ENCODE measurements around the gene WWC1.
"Not testable (repeated sequence)": the region's sequence is repeated elsewhere in the genome, so short reads cannot be mapped to it uniquely, and the experiment has no call there.

The WWC1 gene

DNA sequence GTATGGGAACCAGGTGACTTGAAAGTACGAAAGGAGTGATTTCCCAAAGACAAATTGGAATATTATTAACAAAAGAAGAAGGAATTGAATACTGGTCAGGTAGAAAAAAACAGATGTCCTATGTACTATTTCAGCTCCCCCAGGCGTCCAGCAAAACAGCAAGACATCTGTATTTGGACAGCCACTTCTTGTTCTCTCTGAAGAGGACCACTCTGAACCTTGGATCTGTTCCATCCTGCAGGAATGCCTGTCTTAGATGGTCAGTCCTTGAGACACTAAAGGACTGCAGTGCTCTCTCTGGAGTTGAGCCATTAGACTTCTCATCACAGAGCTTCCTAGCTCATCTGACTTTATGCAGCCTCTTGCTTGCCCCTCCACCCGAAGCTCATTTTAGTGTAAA, 120.4 kb downstream of the WWC1 start:
- DNase-seq (ENCODE audit: low read depth) = no peak

DNA sequence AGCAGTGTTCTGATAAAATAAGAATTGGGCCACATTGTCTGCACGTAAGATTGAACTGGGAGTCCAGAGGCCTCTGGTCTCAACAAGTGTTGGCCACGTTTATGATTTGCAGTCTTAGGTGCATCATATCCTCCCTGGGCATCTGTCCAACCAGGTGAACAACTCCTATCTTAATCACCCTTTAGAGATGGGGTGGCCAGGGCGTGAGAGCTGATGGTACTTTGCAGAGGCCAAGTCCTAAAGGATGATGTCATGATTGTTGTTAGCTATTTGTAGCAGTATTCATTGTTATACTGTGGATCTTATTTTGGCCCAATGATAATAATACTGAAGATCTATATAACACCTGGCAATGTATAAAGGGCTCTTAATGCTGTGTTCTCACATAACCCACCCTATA, 121.6 kb downstream of the WWC1 start:
- no peak for DNase-seq (ENCODE audit: low read depth)

DNA sequence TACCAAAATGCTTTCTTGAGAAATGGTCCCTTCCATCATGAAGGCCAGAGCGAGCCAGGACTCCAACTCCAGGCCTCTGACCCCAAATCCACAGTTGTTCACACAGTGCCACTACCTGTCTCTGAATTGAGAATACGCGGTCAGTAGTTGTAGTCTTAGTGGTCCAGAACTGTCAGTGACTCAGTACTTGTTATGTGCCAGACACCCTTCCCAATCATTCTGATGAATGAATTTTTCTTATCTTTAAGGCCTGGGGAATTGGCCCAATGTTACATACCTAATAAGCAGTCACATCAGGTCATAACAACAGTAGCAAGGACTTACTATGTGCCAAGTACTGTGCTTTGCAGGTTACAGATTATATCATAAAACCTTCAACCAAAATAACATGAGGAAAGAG, 122.2 kb downstream of the WWC1 start:
- DNase-seq (ENCODE audit: low read depth) = no peak

DNA sequence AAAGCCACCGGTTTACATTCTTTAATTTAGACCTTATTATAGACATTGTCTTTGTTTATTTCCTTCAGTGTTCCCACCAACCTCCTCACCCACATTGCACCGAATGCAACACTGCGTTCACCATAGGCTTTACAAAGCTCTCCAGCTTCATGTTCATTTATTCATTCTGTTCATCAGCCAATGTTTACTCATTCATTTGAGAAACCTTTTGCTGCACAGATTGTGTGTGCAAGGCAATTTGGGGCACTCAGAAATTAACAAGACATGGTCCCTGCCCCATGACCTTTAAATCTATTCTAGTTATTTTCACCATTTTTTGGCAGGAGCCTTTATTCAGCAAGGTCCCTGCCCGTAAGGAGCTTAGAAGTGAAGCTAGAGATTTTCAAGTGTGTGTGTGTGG, 124.0 kb downstream of the WWC1 start:
- no peak for DNase-seq (ENCODE audit: low read depth)

DNA sequence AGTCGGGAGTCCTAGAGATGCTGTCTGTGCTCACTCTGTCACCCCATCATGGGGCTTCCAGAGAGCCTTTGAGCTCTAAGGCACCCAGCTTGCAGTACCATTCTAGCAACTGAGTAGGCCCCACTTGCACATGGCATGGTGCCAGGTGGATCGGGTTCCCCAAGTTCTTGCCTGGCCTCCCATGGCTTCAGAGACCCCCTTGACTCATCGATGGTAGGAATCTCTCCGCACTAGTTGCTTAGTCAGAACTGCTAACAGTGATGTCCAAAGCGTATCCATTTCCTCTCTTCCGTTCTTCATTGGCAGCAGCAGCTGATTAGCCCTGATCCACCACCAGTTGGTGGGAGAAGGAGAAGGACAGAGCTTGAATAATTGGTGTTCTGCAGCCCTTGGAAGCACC, 124.5 kb downstream of the WWC1 start:
- no peak for DNase-seq (ENCODE audit: low read depth)

DNA sequence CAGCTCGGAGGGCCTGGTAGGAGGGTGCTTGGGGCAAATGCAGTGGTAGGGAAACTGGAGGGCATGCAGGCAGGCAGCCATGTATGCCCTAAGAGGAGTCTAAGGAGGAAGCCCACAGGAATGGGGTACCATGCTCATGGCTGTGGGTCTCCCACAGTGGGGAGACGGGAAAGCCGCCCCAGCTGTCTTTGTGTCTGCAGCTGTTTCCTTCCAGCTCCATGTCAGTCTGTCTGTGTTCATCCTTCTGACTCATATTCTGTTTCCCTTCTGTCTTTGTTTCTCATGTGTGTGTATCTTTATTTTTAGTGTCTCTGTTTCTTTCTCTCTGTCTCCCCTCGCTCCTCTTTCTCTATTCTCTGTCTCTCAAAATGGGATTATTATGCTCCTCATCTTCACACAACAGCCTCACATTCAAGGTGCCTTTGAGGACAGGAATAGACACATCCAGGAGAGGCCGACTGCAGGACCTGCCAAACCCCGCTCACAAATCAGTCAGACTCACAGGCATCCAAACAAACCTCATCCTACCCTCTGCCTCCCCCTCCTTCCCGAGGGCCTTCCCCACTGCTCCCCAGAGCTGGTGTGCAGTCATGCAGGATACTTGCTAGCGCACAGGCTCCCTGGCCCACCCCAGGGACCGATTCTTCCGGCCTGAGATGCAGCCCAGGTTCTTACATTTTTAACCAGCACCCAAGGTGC, 126.4 kb downstream of the WWC1 start:
- no peak for DNase-seq (ENCODE audit: low read depth)

DNA sequence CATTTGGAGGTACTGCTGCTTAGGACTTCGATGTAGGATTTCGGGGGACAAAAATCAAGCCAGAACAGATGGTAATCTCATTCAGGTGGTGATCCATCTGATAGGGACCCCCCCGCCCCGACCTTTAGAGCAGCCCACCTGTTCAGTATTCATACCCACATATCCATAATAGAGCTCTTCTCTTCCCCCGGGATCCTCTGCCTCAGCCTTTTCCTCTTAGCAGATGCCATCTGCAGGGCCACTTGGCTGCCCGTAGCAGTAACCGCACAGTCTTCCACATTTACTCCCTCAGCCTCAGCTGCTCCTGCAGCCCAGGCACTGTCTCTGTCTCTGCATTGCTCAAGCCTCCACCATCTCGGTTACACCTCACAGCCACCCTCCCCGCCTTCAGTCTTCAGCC, 129.0 kb downstream of the WWC1 start:
- no peak for DNase-seq (ENCODE audit: low read depth)

DNA sequence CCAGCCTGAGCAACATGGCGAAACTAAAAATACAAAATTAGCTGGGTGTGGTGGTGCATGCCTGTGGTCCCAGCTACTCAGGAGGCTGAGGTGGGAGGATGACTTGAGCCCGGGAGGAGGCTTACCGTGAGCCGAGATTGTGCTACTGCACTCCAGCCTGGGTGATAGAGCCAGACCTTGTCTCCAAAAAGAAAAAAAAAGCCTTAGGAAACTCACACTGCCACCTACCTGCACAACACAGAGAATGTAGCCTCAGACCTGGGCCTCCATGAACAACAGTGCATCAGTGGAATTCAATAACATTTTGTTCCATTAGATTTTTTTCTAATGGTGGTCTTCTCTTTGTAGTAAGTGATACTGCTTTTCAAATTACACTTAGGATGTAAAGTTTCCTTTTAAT, 131.0 kb downstream of the WWC1 start:
- DNase-seq (ENCODE audit: low read depth) = no peak

DNA sequence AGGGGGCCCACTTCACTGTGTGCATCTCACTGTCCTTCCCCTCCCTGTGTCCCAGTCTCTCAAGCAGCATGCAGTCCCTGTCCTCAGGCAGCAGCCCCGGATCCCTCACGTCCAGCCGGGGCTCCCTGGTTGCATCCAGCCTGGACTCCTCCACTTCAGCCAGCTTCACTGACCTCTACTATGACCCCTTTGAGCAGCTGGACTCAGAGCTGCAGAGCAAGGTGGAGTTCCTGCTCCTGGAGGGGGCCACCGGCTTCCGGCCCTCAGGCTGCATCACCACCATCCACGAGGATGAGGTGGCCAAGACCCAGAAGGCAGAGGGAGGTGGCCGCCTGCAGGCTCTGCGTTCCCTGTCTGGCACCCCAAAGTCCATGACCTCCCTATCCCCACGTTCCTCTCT, 132.0 kb downstream of the WWC1 start:
- DNase-seq (ENCODE audit: low read depth) = no peak

DNA sequence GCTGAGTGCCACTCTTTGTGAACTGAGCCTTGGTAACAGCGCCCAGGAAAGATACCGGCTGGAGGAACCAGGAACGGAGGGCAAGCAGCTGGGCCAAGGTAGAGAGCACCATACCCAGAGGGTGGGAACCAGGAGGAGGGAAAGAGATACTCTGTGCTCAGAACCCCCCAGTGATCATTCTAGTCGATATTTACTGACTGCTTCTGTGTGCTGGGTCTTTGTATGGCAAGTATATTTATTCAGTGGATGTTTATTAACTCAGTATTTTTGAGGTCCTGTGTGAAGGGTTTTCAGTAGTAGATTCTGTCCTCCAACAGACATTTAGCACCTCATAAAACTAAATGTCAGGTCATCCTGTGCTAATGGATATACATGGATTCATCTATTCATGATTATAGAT, 132.5 kb downstream of the WWC1 start:
- DNase-seq (ENCODE audit: low read depth) = no peak

DNA sequence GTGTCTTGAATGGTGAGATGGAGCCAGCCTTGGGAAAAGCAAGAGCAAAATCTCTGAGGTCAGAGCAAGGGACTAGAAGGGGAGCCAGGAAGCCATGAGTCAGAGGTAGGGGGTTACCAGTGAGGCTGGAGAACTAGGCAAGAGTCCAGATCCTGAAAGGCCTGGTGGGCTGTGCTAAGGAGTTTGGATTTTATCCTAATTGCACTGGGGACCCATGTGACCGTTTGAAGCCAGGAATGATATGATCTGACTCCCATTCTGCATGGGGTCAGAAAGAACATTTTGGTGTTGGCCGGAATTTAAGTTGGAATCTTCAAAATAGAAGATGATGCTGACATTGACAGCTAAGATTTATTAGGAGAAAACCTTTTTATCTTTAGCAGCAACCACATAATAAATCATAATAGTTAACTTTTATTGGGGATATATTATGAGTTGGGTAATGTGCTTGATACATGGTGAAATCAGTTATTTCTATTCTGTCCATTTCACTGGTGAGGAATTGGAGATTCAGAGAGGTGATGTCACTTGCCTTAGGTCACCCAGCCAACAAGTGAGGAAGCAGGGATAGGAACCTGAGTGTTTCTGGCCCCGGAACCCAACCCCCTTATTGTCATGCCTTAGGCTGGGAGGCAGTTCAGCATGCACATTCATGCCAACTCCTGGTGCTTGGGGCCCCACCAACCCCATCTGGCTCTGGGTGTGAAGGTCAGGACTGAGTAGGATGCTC, 133.3 kb downstream of the WWC1 start:
- no peak for DNase-seq (ENCODE audit: low read depth)

DNA sequence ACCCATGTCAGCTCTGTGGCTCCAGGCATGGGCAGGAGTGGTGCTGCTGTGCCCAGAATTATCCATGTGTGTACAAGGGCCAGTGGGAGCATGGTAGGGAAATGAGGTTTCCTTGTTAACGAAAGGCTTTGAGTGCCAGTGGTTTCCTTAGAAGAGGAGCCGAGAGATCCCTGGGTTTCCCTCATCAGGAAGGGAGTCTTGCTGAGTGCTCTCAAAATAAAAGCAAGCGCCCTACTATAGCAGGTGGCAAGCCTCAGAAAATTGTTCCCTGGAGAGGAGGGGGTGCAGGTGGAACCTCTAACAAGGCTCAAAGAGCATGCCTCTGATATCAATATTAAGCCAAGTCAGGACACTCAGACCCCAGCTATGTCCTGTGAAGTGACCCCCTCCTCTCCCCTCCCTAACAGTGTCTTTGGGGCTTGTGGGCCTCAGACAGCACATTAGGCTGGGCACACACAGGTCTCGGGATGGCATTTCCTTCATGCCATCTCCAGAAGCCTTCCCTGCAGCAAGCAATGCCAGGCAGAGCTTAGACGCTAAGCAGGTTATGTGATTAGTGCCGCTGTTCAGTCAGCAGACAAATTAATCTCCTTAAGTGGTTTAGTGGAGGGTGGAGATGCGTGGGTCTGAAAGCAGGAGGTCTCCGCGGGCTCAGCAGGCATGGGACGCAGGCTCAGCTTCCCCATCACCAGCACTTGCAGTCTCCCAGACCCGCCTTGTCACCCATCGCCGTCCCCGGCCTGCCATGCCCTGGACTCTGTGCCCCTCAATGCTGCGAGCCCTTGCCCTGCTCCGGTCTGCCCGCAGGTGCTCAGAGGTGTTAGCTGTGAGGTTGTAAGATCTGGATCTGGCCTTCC, 134.8 kb downstream of the WWC1 start:
- DNase-seq (ENCODE audit: low read depth) = no peak

DNA sequence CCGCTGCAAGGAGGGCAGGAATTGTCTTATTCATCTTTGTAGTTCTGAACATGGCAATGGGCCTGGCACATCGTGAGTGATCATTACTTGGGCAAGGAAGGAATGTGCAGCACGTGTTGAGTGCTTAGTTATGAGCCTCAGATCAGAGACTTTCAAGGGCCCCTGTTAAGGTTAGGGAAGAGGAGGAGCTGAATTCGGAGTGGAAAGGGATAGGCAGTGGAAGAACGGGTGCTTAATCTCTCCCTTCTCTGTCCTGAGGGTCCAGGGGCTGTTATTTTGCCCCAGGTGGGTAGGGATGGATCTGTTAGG, 135.4 kb downstream of the WWC1 start:
- no peak for DNase-seq (ENCODE audit: low read depth)

DNA sequence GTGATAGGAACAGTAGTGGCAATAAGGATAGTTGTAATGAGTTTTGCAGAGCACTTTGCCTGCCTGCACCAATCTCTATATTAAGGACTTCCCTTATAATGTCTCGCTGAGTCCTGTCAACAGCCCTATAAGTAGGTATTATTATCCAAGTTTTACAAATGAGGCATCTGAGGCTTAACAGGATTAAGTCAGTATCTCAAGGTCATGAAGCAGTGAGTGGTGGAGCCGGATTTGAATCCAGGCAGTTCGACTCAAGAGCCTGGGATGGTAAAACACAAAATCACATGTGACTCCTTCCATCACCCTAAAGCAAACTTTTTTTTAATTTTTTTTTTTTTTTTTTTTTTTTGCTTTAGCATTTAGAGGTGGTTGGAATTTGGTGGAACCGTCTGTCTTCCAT, 135.8 kb downstream of the WWC1 start:
- DNase-seq (ENCODE audit: low read depth) = no peak

DNA sequence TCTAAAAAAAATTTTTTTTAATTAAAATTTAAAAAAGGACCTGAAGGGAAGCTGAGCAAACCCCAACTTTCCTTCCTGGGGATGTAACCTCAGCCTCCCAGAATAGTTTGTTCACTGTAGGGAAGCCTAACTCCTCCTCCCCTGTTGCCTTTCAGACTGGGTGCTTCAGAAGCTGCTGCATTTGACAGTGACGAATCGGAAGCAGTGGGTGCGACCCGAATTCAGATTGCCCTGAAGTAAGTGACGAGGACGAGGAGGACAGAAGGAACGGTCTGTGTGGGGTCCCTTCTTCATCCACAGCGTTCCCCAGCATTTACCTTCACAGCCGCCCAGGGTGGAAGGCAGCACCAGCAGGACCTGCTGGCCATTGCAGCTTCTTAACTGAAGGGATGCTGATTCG, 137.1 kb downstream of the WWC1 start:
- DNase-seq (ENCODE audit: low read depth) = no peak

DNA sequence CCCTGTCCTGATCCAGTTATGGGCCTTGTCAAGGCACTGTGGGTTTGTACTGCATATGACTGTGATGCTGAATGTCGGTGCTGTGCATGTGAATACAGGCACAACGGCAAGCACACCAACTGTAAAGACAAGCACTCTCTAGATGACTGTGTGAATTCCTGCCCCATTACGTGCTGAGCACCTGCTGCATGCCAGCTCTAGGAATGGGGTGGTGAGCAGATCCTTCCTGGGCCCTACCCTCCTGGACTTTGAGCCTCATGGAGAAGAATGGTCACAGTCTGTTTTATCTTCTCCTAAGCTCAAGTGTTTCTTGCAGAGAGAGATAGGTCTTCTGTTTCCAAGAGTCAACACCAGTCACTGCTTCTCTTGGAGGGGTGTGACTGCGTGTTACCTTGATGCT, 138.9 kb downstream of the WWC1 start:
- no peak for DNase-seq (ENCODE audit: low read depth)

DNA sequence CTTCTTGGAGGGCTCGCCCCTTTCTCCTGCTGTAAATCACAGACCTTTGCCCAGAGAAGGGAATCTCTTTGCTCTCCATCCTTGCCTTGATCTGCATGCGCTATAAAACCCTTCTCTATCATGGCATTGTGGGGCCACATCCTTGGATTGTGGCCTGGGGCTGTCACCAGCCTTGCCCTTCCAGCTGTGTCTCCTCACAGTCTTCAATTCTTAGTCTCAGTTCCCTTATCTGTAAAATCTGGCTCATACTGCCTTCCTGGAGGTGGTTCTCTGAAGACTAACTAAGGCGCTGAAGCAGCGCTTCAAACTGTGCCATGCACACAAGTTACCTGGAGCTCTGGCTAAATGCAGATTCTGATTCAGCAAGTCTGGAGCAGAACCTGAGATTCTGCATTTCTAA, 141.5 kb downstream of the WWC1 start:
- DNase-seq (ENCODE audit: low read depth) = no peak

DNA sequence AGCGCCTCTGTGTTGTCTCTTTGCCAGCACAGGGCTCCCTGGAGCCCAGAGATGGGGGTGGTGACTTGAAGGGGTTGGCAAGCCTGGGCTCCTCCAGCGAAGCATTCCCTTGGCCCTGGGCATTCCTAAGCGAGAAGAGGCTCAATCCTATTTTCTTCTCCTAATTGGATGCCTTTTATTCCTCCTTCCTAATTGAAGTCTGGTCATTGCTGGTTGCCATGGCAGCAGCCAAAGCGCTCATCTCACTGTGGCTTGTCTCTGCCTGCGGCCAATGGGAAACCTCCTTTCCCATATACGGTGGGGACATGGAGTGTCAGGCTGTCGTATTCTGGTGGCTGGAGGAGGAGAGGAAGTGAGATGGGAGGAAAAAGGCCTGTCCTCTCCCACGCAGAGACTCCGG, 142.6 kb downstream of the WWC1 start:
- no peak for DNase-seq (ENCODE audit: low read depth)

DNA sequence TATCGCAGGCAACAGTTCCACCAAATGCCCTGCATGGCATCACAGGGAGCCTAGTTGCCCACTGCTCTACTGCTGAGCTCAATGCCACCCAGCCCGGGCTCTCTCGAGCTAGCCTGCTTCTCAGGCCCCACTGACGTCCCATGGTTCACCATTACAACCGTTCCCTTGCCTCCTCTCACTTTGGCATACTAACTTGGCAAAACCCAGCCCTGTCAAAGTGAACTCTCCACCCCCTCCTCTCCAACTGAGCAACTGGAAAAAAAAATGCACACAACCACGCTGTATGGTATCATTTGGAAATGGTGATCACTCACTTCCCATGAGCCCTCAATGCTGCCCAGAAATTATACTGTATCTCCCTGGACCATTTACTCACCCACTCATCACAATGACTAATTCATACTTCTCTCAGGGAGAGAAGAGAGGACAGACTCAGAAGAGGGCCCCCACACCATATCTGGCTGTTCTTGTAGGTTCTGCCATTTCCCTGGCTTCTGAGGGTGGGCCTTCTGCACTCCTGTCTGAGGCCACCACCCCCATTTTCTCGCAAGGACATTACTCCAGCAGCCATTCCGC, 143.4 kb downstream of the WWC1 start:
- no peak for DNase-seq (ENCODE audit: low read depth)

DNA sequence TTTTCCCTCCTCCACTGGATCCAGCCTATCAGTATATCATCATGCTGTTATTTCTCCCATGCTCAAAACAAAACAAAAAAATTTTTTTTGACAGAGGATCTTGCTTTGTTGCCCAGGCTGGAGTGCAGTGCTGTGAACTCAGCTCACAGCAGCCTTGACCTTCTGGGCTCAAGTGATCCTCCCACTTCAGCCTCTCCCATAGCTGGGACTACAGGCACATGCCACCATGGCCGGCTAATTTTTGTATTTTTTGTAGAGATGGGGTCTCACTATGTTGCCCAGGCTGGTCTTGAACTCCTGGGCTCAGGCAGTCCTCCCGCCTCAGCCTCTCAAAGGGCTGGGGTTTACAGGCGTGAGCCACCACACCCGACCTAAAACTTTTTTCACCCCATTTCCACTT, 143.9 kb downstream of the WWC1 start:
- not testable (repeated sequence) for DNase-seq (ENCODE audit: low read depth)

DNA sequence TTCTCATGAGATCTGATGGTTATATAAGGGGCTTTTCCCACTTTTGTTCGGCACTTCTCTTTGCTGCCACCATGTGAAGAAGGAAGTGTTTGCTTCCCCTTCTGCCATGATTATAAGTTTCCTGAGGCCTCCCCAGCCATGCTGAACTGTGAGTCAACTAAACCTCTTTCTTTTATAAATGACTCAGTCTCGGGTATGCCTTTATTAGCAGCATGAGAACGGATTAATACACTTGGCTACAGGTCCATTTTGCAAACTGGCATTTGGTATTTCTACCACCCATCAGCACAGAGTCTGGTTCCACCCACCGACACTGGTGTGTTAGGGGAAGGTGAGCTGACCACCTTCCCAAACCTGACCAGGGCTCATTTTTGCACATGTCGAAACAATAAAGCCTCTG, 146.9 kb downstream of the WWC1 start:
- DNase-seq (ENCODE audit: low read depth) = no peak

DNA sequence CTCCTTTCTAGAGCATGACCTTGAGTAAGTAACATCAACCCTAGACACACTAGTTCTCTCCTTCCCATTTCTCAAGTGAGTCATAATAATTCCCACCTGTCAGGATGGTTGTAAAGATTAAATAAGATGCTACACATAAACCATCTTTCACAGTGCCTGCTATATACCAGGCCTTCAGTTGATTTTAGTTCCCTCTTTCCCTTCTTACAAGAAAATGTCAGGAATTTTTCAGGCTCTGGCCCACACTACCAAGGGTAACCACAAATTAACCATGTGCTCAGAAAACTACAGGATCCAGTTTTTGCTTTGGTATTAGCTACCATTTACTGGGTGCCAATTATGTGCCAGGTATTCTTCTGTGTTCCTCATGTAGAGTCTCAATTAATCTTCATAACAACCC, 152.1 kb downstream of the WWC1 start:
- DNase-seq (ENCODE audit: low read depth) = no peak
